K562 (cell line): ENCODE measurements around the gene DNM1.

ENCODE experiments used
- ATF7 ChIP-seq: fragments of 450-650 bp; IDR thresholded peaks from 2 replicates; pipeline ENCODE4 v1.7.1; 2014; ENCODE audit warnings: mild to moderate bottlenecking, moderate library complexity
- PHTF2 ChIP-seq: fragments of 250-450 bp; sonication (Bioruptor Pico); IDR thresholded peaks from 2 replicates; pipeline ENCODE4 v1.5.0; 2021; ENCODE audit warnings: mild to moderate bottlenecking
- RAD21 ChIP-seq, 2 experiments: fragments of 250-450 bp in 1 of 2; fragments of 450-650 bp in 1 of 2; sonication (Bioruptor Pico) in 1 of 2; formaldehyde crosslinking in 1 of 2; IDR thresholded peaks in 1 of 2; conservative IDR thresholded peaks in 1 of 2; 2 replicates each; pipeline versions ENCODE4 v1.4.0 to v1.8.0; 2020 to 2022; ENCODE audit warnings: mild to moderate bottlenecking in 2 of 2, moderate library complexity in 1 of 2
- SETDB1 ChIP-seq: IDR thresholded peaks from one replicate; pipeline ENCODE4 v1.6.1; 2012; ENCODE audit warnings: low read length, control low read depth, inconsistent platforms
- SMAD2 ChIP-seq: fragments of 150-350 bp; IDR thresholded peaks from 2 replicates; pipeline ENCODE4 v1.6.1; 2014; ENCODE audit warnings: low read depth, mild to moderate bottlenecking, low read length
- TBP ChIP-seq: optimal IDR thresholded peaks from 2 replicates; pipeline ENCODE3; 2011; ENCODE audit warnings: low read depth, low read length, improper control_type of control experiment
- TFE3 ChIP-seq: fragments of 450-650 bp; formaldehyde crosslinking; IDR thresholded peaks from 2 replicates; pipeline ENCODE4 v1.4.0; 2020; ENCODE audit warnings: mild to moderate bottlenecking, mixed read lengths
- TOE1 ChIP-seq, 2 experiments: fragments of 450-650 bp in 1 of 2; sonication (generic) in 1 of 2; formaldehyde crosslinking in 1 of 2; IDR thresholded peaks; 2 replicates each; pipeline versions ENCODE4 v1.7.1 to v1.8.0; 2016 to 2022; ENCODE audit warnings: borderline replicate concordance in 2 of 2, mild to moderate bottlenecking in 2 of 2, antibody characterized with exemption in 1 of 2, inconsistent platforms in 1 of 2, low read depth in 1 of 2, missing genetic modification reagents in 1 of 2, moderate library complexity in 1 of 2
- ZNF184 ChIP-seq: sonication (generic); formaldehyde crosslinking; IDR thresholded peaks from 2 replicates; pipeline ENCODE4 v1.5.0; 2020; ENCODE audit warnings: missing genetic modification reagents
- ZNF354B ChIP-seq: fragments of 250-450 bp; sonication (Bioruptor Pico); IDR thresholded peaks from 2 replicates; pipeline ENCODE4 v1.4.0; 2020
- ZNF785 ChIP-seq: fragments of 250-450 bp; sonication (Bioruptor Pico); IDR thresholded peaks from 2 replicates; pipeline ENCODE4 v1.4.0; 2020; ENCODE audit warnings: mild to moderate bottlenecking

- TF ChIP-seq PHTF2 (no peak), ZNF354B (CRISPR knock-in tag) (no peak), ZNF785 (no peak), TBP (no peak), ZNF184 (CRISPR knock-in tag) (no peak), RAD21 (CRISPR knock-in tag; conservative IDR thresholded peaks at IDR 0.05 in 1 of 2, IDR thresholded peaks at IDR 0.05 in 1 of 2) (no peak), SMAD2 (no peak), TOE1 (IDR thresholded peaks at IDR 0.05; ENCODE audit: borderline replicate concordance) (no peak), TOE1 (CRISPR knock-in tag; IDR thresholded peaks at IDR 0.05; ENCODE audit: borderline replicate concordance, low read depth) (no peak), TFE3 (CRISPR knock-in tag) (no peak), ATF7 (no peak), SETDB1 (no peak)
These were observed 71.1 kb downstream of the DNM1 start for GRCh38 chr9:128274245-128274644.
